HL-60/S4 treated with phorbol 12-myristate 13-acetate at 8.2 ng/mL for 4 days and 3 days (cell line): ENCODE results near the gene ARHGAP21.

ENCODE experiments used
- in situ Hi-C: fragments of 300-500 bp; cut with MboI; formaldehyde crosslinking; loops from 2 replicates; pipeline ENCODE4 v1.15.0; 2022; ENCODE audit warnings: low sequenced_read_pairs

Gene ARHGAP21

GRCh38 chr10:24722676-24723385 is 856 bp downstream of the ARHGAP21 start:
- in situ Hi-C loops: no loop called here

DNA sequence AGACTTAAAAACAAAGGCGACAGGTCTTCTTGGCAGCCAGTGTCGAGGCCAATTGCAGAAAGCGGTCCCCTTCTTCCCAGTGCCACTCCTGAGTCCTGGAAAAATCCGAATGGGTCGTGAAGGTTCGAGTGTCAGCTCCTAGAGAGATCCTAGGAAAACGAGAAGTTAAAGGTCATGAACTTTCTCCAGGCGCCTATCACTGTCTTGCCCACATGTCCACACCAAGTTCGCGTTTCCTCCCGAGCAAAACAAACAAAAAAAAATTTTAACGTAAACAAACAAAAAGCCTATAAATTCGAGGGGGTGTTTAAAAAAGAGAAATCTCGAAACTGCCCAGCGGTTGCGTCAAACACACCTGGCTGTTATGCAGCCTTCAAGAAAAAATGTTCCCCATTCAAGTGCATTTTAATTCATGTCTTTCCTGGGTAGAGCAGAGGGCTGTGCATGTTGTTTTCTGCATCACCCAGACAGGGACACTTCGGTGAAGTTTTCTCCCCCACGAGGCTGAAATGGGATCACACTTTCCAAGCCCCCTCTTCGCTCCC is 1.5 kb downstream of the ARHGAP21 start:
- in situ Hi-C loops: no loop called here

DNA sequence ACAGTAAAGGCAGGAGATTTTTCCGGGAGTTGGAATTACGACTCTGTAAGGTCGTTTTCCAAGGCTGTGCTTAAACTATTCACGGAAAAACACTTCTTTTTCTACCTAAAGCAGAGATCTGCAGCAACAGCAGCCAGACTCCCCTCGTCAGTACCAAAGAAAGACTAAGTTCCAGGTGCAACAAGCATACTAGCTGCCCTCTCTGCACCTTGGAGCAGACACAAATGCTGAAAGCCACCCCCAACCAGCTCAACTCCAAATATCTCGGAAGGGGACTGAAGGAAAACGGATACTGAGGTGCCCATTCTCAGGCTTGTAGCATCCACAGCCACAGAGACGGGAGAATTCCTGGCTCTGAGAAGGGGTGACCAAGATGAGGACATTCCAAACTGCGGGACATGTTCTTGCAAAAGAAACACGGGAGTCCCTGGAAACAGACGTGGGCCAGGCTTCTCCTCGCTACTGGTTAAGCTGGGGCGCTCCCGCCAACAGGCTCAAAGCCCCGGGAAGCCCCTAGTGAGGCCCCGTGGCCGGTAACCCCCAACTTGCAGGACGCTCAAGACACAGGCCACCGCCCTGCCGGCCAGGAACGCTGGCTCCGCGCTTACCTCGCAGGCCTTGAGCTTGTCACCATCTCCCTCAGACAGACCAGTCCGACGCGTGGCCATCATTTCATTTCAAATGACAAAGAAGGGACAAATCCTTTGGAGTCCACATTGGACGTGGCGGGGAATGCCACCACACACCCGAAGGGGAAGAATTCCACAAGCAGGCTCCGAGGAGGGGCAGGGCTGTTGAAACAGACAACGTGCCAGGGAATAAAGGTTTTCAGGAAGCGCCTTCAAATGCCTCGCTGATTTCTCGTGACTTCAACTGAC is 2.2 kb downstream of the ARHGAP21 start:
- in situ Hi-C loops: no loop called here

GRCh38 chr10:24720096-24720495 is 3.6 kb downstream of the ARHGAP21 start:
- in situ Hi-C loops: no loop called here

GRCh38 chr10:24718031-24718855 is 5.4 kb downstream of the ARHGAP21 start:
- in situ Hi-C loops: no loop called here

DNA sequence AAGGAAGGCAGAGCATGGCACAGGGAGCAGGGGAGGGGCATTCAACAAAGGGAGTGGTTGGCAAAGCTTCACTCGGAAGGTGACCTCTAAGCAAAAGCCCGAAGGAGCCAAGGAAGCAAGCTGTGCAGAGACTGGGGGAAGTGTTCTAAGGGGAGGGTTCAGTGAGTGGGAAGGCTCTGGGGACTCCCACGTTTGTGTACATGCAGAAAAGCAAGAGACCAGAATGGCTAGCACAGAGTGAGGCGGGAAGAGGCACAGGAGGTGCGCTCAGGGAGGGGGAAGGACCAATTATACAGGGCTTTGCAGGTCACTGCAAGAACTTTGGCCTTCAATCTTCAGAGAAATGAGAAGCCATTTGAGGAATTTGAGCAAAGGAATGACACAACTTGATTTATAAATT is 7.4 kb downstream of the ARHGAP21 start:
- in situ Hi-C loops: no loop called here

DNA sequence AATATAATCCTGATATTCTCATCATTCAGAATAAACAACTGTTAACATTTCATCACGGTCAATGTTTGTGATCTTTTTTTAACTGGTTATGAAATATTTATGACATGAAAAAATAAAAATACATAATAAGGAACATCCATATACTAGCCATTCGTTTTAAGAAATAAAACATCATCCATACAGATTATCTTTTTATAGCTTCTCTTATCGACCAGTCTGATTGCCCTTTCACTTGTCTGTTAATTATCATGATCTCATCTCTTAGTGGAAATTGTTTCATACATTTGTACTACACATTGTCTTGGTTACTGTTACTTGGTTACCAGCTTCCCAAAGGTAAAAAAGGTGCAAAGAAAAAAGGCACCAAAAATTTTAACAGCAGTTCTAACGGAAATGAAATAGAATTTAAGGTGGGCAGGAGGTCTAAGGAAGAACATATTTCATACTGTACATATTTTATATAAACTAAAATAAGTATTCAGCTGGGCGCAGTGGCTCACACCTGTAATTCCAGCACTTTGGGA is 8.4 kb downstream of the ARHGAP21 start:
- in situ Hi-C loops: no loop called here

DNA sequence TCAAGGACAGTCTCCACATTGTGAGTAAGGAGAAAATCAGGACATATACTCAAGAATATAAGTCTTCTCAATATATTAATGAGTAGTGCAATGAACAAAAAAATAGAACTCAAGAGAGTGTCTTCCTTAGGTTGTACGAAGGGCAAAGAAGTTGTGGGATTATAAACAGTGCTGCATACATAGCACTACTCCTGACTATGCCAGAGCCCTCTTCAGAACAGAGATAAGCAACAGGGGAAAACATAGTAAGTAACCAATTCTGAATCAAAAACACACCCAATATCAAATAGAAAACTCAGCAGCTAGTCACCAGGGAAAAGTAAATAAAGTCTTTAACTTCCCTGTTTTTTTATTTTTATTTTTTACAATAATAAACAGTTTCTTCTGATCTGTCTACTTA is 10.6 kb downstream of the ARHGAP21 start:
- in situ Hi-C loops: no loop called here

GRCh38 chr10:24711465-24711864 is 12.2 kb downstream of the ARHGAP21 start:
- in situ Hi-C loops: no loop called here

DNA sequence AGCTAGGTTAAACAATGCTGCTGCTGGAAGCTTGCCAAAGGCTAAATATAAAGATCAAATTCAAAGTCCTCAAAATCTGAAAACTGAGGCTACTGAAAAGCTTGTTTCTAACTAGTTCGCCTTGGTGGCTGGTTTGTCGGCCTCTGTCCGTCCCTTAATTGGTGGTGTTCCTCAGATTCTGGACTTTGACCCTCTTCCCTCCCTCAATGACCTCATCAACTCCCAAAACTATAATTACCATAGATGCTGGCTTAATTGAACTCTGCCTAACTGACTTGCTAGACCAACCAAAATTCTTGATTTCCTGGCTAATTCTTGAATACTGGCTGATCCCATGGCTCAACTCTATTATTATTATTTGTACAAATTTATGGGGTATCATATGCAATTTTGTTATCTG is 15.6 kb downstream of the ARHGAP21 start:
- in situ Hi-C loops: no loop called here

DNA sequence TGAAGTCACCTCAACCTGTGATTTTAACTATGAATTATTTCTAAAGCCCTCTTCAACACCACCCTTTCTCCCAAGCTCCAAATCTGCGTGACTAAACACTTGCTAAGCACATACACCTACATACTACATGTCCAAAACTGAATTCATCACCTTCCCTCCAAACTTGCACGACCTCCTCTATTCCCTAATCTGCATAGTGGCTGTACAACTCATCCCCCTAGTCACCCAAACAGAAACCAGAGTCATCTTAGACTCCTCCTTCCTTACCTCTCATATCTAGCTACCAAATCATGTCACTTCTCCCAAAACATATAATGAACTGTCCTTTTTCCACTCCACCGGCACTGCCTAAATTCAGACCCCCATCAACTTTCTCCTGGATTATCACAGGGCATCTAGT is 16.2 kb downstream of the ARHGAP21 start:
- in situ Hi-C loops: no loop called here

DNA sequence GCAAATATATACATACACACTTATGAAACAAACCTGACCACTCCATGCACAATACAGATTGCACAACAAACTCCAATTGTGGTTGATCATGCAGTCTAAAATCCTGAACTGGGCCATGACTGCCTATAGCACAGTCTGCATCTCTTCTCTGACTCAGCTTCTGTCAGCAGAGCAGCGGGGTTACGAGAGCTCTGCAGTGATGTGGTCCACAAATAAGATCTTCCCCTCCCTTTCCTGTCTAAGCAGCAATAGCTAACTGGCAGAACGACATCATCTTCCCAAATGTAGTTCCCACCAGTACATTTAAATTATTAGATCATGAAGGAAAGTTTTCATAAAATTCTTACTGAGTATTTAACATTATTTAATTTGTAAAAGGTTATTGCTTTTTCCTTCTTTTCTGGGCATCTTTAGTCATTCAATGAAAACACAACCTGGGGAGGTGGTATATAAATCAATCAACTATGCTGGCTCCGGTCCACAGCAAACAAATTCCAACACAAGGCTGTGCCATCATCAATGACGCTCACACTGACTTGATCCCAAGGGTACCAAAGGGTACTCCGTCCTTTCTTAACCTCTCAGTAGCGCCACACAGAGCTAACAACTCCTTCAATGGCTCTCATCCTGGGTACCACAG is 17.1 kb downstream of the ARHGAP21 start:
- in situ Hi-C loops: no loop called here

GRCh38 chr10:24703700-24704099 is 20.0 kb downstream of the ARHGAP21 start:
- in situ Hi-C loops: no loop called here

- in situ Hi-C loops: no loop called here
Observed at GRCh38 chr10:24701447-24701846, 22.2 kb downstream of the ARHGAP21 start.

DNA sequence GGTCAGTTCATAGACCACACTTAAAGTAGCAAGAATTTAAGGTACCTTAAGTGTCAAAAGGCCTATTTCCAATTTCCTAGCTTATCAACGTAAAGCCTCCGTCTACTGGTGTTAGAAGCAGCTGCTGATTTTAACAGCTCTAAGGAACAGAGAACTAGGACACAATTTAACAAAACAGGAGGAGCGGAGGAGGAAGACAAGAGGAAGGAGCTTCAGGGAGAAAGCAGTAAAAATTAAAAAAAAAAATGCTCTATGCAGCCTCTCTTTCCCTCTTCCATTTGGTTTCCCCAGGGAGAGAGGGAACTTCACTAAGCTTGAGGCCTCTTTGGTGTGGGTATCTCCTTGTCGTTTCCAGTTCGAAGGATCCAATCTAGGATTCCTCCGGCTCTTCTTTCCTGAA is 22.7 kb downstream of the ARHGAP21 start:
- in situ Hi-C loops: no loop called here

DNA sequence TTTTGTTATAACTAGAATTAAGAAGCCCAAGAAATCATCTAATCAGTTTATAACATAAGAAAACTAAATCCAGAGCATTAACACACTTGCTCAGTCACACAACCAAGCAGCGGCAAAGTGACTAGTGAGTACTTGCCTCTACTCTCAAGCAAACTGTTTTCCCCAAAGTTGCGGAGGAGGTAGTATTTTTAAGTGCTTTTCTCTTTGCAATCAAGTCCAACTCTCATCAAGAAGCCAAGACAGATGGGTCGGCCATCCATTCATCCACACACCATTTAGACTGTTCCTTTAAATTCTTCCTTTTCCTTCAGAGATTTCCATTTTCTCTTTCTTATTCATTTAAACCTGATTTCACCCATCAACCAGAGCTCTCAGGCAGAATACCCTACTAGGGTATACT is 25.4 kb downstream of the ARHGAP21 start:
- in situ Hi-C loops: no loop called here

GRCh38 chr10:24697080-24697479 is 26.6 kb downstream of the ARHGAP21 start:
- in situ Hi-C loops: no loop called here

DNA sequence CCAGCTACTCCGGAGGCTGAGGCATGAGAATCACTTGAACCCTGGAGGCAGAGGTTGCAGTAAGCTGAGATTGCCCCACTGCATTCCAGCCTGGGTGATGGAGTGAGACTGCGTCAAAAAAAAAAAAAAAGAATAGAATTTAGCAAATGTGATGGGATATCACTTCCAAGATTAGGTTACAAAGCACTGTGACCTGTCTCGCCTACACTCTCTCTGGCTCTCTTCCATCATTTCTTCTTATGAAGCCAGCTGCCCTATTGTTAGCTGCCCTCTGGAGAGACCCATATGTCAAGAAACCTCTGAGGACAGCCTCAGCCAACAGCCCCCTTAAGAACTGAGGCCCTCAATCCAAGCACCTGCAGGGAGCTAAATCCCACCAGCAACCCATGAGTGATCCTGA is 28.2 kb downstream of the ARHGAP21 start:
- in situ Hi-C loops: no loop called here

DNA sequence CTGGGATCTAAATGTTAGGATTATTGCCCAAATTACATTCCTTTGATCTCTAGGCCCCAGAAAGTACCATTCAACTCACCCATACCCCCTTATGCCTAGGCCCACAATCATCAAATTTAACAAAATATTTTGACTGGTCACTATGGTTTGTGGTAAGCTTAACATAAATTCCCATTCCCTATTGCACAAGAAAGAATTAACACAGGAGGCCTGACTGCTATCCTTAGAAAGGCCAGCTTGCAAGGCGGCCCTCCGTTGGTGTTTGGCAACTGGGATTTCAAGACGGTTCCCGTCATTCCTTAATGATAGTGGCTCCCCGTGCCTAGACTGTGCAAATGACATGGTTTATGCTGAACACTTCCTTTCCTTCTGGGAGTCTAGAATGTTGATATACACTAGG is 29.6 kb downstream of the ARHGAP21 start:
- in situ Hi-C loops: no loop called here

GRCh38 chr10:24690961-24691512 is 32.6 kb downstream of the ARHGAP21 start:
- in situ Hi-C loops: no loop called here
